ENCODE data around the gene TMEM132D.

TMEM132D gene

DNA sequence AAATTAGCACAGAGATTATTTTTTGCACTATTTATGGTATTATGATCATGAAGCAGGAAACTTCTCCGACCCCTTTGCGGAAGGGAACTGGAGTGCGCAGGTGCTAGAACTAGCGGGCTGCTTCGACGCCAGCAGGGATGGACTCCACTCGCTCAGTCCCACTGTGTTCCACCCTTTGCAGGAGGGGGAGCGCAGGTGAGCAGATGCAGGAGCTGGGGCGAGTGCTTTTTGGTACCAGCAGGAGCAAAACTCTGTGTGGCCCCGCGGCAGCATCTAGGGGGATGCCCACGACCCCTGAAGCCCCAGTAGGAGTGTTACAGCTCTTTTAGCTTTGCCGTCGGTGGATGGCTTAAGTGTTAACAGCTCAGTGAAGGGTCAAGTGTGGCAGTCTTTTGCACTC, 113.9 kb downstream of the TMEM132D start:
- TF ChIP-seq, protein P1, sequence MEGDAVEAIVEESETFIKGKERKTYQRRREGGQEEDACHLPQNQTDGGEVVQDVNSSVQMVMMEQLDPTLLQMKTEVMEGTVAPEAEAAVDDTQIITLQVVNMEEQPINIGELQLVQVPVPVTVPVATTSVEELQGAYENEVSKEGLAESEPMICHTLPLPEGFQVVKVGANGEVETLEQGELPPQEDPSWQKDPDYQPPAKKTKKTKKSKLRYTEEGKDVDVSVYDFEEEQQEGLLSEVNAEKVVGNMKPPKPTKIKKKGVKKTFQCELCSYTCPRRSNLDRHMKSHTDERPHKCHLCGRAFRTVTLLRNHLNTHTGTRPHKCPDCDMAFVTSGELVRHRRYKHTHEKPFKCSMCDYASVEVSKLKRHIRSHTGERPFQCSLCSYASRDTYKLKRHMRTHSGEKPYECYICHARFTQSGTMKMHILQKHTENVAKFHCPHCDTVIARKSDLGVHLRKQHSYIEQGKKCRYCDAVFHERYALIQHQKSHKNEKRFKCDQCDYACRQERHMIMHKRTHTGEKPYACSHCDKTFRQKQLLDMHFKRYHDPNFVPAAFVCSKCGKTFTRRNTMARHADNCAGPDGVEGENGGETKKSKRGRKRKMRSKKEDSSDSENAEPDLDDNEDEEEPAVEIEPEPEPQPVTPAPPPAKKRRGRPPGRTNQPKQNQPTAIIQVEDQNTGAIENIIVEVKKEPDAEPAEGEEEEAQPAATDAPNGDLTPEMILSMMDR (IDR thresholded peaks at IDR 0.05; ENCODE audit: low read depth, low read length), result no peak
- DNase-seq (ENCODE audit: low read depth in 2 of 2), result no peak
- no peak overlapping the region for H3K4me3 ChIP-seq (replicated peaks in 1 of 2; ENCODE audit: low read depth in 2 of 2, low read length in 2 of 2)

DNA sequence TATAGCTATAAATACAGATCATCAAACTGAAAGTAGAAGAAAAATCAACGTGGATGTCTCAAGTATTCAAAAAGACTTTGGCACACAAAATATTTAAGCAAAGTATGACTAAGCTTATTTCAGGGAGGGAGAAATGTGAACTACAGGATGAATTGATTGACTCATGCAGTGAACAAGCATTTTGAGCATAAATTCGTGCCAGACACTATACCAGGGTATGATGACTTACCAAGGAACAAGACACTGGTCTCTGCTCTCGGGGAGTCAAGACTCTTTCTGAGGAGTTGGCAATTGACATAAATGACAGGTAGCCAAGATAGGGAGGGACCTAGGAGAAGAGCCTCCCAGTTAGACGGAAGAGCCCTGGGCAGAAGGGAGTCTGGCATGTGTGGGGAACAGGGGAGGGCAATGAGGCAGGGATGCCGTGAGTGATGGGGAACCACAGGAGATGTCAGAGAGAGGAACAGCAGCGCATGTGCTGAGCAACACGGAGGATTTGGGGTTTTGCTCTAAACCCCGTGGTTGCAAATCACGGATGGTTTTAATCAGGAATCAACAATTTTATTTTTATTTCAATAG, 115.2 kb downstream of the TMEM132D start:
- TF ChIP-seq, protein P1 (IDR thresholded peaks at IDR 0.05; ENCODE audit: low read depth, low read length), result no peak
- no peak overlapping the region for H3K4me3 ChIP-seq (replicated peaks in 1 of 2; ENCODE audit: low read depth in 2 of 2, low read length in 2 of 2)
- DNase-seq (ENCODE audit: low read depth in 2 of 2), result no peak

DNA sequence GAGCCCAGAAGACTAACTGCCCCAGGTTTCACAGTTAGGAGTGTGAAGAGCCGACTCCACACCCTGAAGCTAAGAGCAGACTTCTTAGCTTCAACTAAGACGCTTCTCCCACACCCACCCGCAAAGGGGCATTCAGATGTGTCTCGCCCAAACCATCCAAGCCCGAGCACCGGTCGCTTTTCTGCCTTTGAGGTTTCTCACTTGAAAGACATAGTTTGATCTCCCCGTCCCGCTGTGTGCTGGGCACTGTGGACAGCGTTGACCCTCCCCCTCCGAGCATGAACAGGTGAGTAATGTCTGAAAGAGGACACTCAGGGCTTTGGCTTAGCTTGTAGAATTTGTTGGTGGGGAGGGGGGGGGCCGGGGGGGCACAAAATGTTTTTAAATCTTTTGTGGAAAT, 123.8 kb downstream of the TMEM132D start:
- no peak overlapping the region for H3K4me3 ChIP-seq (replicated peaks in 1 of 2; ENCODE audit: low read depth in 2 of 2, low read length in 2 of 2)
- no peak for DNase-seq (ENCODE audit: low read depth in 2 of 2)
- TF ChIP-seq, protein P1 (IDR thresholded peaks at IDR 0.05; ENCODE audit: low read depth, low read length), result no peak

GRCh38 chr12:129779033-129779432, 124.8 kb downstream of the TMEM132D start:
- no peak for DNase-seq (ENCODE audit: low read depth in 2 of 2)
- TF ChIP-seq, protein P1 (IDR thresholded peaks at IDR 0.05; ENCODE audit: low read depth, low read length), result no peak
- H3K4me3 ChIP-seq (replicated peaks in 1 of 2; ENCODE audit: low read depth in 2 of 2, low read length in 2 of 2), result no peak overlapping the region

DNA sequence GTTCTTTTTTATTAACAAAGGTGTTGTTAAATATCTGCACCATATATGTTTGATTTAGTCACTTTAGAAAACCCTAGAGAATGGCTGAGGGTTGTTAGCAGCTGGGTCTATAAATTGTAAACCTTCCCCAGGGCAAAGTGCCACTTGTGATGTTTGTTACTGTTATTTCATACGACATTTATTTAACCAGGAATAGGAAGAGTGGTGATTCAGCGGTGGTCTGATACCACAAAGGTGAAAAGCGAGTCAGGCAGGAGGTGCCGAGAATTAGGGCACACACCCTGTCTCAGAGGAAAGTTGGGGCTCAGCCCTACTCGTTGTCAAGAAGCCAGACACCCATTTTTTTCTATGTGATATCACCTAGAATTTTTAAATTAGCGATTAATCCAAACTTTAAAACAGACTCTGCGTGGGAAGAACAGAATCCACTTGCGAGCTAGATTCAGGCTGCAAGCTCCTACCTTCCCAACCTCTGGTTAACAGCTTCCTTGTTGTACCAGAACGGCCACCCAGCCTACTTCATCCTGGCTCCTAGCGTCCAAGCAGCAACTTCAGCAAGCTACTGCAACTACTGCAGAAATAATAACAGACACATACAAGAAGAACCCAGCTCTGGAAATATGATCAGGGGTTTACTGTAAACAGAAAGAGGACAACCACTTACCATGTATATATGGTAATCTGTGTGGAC, 126.7 kb downstream of the TMEM132D start:
- DNase-seq (ENCODE audit: low read depth in 2 of 2), result no peak
- TF ChIP-seq, protein P1 (IDR thresholded peaks at IDR 0.05; ENCODE audit: low read depth, low read length), result no peak
- no peak overlapping the region for H3K4me3 ChIP-seq (replicated peaks in 1 of 2; ENCODE audit: low read depth in 2 of 2, low read length in 2 of 2)

GRCh38 chr12:129772501-129773493, 131.0 kb downstream of the TMEM132D start:
- TF ChIP-seq, protein P1 (IDR thresholded peaks at IDR 0.05; ENCODE audit: low read depth, low read length), result no peak
- no peak overlapping the region for H3K4me3 ChIP-seq (replicated peaks in 1 of 2; ENCODE audit: low read depth in 2 of 2, low read length in 2 of 2)
- peak in 1 of 2 donors; percentile 5 for DNase-seq (ENCODE audit: low read depth in 2 of 2)
